HG03139 (cell line): Measurements from ENCODE around the gene AGPAT3.

Experiments used
- ATAC-seq: cut with Tn5 transposase; IDR thresholded peaks from one replicate; pipeline ENCODE4 v1.9.1; 2021; ENCODE audit not compliant: unreplicated experiment

AGPAT3 gene

DNA sequence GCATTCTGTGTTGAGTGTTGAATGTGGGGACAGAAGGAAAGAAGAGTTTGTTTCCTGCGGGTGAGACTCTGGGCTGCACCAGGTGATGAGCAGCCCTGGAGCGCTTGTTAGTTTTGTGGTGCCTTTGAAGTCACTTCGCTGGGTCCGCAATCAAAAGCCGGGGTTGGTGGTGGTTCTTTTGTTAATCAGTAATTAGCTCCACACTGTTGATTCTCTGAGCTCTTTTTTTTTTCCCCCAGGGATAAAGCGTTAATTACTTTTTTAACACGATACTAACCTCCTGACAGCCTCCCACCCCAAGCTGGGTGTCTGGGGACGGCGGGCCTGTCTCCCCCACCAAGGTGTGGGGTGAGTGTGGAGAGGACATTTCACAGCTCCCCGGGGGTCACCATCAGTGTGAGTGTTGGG lies 56.6 kb downstream of the AGPAT3 start:
- ATAC-seq = no peak

DNA sequence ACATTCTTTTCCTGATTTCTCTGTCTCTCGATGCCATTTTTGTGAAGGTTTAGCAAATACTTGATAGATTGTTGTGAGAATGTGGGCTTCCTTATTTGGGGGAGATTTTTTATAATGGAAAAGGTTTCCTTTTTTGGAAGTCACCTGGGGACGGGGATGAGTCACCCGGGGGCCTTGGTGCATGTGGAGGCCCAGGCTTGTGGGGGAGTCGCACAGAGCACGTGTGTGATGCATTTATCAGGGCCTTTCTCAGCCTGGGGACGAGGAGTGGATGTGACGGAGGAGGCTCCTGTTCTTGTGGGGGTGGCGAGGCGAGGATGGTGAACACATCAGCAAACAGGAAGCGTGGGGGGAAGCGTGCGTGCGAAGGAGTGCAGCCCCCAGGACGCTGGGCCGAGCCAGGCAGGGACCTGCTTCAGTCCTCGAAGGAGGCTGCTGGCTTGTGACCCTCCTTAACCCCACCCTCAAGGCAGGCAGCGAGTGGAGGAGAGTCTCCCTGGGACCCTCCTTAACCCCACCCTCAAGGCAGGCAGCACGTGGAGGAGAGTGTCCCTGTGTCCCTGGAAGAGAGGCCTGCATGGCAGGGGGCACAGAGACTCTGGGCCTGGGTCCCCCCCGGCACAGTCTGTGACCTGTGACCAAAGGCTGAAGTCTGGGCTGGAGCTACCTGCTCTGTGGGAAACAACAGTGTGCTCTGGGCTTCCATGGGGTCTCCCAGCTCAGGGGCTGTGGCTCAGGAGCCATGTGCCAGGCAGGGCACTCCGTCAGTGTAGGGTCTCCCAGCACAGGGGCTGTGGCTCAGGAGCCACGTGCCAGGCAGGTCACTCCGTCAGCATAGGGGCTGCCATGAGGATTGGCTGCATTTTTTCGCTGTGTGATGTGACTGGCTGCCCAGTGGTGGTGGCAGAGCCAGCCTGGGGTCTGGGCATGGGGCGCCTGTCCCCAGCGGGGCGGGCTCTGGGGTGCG lies 57.2 kb downstream of the AGPAT3 start:
- ATAC-seq = no peak

- no peak for ATAC-seq
Measured at GRCh38 chr21:43922949-43923348, 57.9 kb downstream of the AGPAT3 start.

DNA sequence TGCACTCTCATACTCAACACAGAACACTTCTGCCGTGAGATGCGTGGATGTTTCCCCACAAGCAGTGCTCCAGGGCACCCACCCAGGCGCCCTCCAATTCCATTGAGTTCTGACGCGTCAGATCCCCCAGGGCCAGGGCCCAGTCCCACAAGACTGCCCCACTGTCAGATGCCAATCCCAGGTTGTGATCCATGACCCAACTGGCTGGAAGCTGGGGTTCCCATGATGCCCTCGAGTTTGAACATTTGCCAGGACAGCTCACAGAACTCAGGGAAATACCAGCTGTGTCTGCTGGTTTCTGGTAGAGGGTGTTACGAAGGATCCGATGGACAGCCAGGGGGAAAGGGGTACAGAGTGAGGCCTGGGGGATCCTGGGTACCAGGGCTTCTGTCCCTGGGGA lies 58.4 kb downstream of the AGPAT3 start:
- ATAC-seq = no peak

GRCh38 chr21:43924421-43925095 lies 59.5 kb downstream of the AGPAT3 start:
- ATAC-seq = no peak

DNA sequence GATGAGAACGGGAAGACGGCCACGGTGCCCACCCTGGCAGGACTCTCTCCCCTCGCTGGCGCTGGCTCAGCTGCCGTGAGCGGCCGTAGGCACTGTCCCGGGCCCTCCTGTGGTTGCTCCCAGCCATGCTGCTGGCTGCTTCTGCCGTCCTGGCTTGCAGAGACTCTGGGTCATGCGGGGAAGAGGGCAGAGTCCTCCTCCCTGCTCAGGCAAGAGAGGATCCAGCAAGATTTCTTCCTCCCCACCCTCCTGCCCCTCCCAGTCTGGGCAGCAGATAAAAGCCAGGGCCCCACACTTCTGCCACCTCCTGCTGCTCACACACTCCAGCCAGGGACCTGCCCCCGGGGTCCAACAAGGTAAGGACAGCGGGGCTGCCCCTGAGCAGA lies 60.1 kb downstream of the AGPAT3 start:
- no peak for ATAC-seq

GRCh38 chr21:43925609-43926008 lies 60.6 kb downstream of the AGPAT3 start:
- ATAC-seq = no peak

- ATAC-seq = no peak
Measured at GRCh38 chr21:43926196-43926595, 61.2 kb downstream of the AGPAT3 start.

DNA sequence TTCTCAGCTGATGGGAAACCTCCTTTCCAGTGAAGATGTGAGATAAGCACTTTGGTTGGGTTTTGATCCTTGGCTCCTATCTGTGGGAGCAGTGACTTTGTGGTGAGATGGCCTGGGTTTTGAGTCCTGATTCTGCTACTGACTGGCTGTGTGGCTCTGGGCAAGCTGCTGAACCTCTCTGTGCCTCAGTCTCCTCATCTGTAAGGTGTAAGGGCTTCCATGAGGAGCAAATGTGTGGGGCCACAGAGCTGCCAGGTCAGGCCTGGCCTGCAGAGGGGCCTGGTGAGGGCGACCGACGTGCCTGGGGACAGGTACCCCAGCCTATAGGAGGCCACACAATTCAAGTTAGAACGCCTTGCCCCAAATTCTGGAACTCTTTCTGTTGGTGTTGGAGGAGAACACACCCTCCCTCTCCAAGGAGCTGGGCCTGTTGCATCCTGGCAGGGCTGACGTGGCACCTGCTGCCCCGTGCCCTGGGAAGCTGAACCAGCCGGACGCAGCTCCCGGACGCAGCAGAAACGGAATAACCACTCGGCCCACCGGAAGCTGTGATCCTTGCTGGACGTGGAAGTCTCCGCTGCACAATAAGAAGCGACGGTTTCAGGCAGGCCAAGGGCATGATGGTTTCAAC lies 62.7 kb downstream of the AGPAT3 start:
- no peak for ATAC-seq

GRCh38 chr21:43928222-43929125 lies 63.5 kb downstream of the AGPAT3 start:
- no peak for ATAC-seq

DNA sequence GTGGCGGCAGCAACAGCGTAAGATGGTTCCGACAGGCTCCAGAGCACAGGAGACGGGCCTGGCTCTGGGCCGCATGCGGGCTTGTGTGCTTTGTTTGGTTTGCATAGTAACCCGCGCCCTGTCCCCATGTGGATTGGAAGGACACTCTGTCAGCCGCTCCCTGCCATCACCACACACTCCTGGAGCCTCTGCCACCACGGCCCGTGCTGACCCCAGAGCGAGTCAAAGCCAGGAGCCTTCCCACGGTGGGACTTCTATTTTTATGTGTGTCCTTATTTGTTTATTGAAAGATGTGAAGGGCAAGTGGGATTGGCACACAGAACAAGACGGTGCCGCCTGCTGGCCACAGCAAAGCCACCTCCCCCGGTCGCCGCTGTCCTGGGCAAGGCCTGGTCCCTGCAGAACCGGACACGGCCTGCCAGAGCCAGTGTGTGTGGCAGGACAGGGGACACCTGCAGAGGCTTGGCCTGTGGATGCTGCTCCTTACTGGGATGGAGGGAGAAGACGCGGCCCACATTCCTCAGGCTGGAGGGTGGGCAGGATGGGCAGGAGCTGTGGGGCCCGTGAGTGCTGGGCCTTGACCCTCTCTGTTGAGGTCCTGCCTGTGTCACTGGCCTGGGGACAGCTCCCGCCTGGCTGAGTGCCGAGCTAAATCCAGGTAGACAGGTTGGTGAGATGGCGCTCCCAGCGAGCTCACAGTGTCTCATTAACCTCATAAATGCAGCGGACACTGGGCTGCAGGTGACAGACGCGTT lies 64.4 kb downstream of the AGPAT3 start:
- no peak for ATAC-seq

GRCh38 chr21:43930074-43930847 lies 65.2 kb downstream of the AGPAT3 start:
- ATAC-seq = no peak

DNA sequence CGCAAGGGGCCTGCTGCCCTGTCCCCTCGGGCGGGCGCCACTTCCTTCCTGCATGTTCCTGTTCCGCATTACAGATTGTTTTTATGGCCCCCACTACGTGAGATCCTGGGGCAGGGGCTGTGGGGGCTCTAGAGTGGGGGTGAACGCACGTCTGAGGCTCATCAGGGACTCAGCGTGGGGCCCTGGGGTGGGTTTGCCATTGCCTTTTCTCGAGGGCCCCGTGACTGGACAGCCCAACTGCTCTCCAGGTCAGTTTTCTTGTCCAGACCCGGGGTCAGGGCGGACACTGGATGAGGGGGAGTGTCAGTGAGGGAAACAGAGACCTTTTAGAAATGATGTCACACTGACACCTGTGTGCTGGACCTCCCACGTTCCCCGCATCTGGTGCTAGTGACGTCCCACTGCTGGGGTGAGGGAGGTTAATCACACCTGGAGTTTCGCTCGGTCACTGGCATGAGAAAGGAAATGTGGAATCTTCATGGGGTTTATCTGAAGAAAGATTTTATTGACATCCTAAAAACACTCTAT lies 65.9 kb downstream of the AGPAT3 start:
- ATAC-seq = no peak

- no peak for ATAC-seq
Measured at GRCh38 chr21:43931489-43931888, 66.5 kb downstream of the AGPAT3 start.

GRCh38 chr21:43932005-43932404 lies 67.0 kb downstream of the AGPAT3 start:
- ATAC-seq = no peak

- no peak for ATAC-seq
Measured at GRCh38 chr21:43933199-43933598, 68.2 kb downstream of the AGPAT3 start.

GRCh38 chr21:43933680-43934079 lies 68.7 kb downstream of the AGPAT3 start:
- no peak for ATAC-seq

- ATAC-seq = no peak
Measured at GRCh38 chr21:43934116-43934515, 69.1 kb downstream of the AGPAT3 start.
